GM18861 (cell line): ENCODE data around the gene OGG1.

Experiments used
- ATAC-seq: cut with Tn5 transposase; IDR thresholded peaks from one replicate; pipeline ENCODE4 v1.9.1; 2021; ENCODE audit not compliant: unreplicated experiment

The OGG1 gene

DNA sequence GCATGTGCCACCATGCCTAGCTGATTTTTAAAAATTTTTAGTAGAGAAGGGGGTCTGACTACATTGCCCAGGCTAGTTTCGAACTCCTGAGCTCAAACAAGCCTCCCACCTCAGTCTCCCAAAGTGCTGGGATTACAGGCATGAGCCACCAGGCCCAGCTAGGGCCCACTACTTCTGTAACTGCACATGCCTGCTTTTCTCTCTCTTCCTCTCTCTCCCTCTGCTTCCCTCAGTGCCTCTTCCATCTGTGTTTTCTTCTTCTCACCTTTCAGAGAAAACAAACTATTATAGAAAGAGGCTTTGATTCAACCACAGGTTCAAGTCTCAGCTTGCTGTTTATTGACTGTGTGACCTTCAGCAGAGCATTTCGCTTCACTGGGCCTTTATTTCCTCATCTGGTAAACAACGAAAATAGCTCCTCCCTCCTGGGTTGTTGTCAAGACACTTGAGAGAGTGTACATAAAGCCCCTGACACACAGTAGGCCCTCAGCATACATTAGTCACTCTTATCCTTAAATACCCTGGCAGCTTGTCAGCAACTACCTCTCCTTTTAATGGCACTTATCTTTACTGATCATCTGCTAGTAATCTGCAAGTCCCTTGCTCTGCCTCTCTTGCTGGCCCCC is 32.3 kb downstream of the OGG1 start:
- ATAC-seq, result no peak

DNA sequence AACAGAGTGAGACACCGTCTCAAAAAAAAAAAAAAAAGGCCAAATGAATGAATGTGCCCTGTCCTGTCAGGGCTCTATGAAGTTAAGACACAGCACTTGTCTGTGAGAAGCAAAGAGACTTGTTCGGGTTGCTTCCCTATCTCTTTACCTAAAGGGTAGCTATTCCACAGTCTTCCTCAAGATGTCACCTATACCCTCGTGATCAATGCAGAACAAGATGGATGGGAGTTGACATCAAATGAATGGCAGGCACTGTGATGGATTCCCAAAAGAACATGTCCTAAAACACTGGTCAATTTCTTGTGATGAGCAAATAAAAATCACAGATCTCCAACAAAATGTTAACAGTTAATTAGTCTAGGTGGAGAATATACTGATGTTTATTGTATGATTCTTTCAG is 33.0 kb downstream of the OGG1 start:
- ATAC-seq, result no peak

- no peak for ATAC-seq
Measured at GRCh38 chr3:9783954-9784353, 34.2 kb downstream of the OGG1 start.

GRCh38 chr3:9784965-9785364 is 35.2 kb downstream of the OGG1 start:
- no peak for ATAC-seq

DNA sequence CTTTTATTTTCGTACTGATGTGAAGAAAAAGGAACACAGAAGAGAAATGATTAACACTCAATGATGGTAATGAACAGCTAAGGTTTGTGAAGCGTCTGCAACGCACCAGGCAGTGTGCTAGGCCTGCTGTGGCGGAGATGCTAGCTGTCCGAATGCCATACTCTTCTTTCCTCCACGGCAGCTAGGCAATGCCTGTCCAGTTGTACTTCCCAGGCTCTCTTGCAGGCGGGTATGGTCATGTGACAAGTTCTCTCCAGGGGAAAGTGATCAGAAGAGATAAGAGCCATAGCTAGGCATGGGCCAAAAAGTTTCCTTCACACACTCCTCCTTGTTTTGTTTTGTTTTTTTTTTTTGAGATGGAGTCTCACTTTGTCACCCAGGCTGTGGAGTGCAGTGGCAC is 35.9 kb downstream of the OGG1 start:
- no peak for ATAC-seq

DNA sequence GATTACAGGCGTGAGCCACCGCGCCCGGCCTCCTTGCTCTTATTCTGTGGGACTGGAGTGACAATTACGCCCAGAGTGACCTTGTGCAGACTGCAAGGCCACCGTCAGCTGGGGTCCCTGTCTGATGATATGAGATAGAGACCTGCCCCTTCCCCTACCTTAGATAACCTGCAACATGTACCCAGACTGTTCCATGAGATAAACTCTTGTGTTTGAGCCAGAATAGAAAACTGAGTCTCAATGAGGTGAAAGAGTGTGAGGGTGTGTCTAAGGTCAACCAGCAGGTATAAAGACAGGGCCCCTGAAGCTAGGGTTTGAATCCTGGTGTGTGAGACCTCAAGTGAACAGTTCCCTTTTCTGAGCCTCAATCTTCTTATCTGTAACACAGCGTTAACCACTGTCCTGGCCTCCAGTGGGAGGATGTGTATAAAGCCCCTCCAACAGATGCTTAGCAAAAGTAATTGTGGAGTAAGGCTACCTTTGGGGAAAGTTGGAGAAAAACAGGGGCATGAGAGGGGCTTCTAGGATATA is 36.5 kb downstream of the OGG1 start:
- ATAC-seq, result no peak

DNA sequence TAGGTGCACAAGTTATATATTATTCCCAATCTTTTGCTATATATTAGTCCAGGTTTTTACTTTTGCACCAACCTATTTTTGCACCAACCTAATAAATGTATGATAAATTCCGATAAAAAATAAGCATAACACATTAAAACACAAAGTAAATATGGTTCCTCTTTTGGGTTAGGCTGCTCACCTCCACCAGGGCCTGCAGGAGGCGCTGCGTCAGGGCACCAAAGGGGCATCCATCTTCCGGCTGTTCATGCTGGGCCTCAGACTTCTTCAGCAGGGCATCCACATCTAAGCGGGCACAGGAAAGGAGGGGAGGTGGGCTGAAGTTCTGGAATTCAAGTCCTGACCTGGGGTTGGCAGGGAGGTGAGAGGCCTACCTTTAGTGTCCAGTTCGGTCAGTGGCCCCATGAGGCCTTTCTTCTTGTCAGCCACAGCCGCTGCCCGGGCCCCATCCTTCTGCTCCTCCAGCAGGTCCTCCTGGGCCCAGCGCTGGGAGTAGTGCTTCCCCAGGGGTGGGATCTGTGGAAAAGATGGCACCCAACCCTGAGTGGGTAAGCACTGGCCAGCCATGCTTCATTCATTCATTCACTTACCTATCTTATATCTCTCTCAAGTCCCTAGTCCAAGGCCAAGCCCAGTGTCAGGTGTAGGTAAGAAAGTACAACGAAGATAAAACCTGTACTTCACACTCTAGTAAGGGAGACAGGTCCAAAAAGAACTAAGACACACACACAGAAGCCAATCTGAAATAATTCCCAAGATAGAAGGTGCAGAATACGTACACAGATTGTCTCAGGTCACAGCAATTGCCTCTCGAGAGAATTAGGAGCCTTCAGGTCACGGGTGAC is 37.3 kb downstream of the OGG1 start:
- no peak for ATAC-seq

DNA sequence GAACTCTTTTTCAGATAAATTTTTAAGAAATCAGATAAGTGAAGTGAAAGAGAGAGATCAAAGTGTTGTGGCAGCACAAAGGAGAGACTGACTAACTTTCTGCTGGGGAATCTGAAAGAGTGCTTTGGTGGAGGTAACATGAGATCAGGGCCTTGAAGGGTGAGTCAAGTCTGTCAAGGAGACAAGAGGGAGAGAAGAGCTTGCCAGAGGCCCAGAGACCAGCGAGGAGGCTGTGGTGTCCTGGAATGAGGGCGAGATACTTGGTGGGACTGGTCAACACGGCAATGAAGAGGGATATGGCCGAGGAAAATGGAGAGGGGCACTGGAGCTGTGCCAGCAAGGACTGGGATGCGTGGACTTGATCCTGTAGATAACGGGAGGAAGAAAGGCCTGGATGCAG is 38.0 kb downstream of the OGG1 start:
- no peak for ATAC-seq

DNA sequence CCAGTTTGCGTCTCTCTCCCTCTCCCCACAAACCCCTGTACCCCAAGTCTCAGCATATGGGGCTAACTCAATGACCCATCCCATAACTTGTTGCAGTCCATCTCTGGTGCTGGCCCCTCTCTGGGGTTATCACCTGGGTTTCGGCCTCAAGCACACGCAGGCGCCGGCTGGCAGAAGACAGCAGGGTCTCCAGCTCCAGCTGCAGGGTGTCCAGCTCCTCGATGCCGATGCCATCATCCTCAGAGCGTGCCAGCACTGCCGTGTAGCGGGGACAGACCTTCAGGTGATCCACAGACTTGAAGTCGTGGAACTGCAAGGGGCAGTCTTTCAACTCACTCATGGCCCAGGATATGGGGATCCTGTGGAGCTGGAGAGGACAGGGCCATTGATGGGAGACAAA is 41.4 kb downstream of the OGG1 start:
- ATAC-seq, result no peak

- ATAC-seq, result no peak
Measured at GRCh38 chr3:9791790-9792404, 42.1 kb downstream of the OGG1 start.

DNA sequence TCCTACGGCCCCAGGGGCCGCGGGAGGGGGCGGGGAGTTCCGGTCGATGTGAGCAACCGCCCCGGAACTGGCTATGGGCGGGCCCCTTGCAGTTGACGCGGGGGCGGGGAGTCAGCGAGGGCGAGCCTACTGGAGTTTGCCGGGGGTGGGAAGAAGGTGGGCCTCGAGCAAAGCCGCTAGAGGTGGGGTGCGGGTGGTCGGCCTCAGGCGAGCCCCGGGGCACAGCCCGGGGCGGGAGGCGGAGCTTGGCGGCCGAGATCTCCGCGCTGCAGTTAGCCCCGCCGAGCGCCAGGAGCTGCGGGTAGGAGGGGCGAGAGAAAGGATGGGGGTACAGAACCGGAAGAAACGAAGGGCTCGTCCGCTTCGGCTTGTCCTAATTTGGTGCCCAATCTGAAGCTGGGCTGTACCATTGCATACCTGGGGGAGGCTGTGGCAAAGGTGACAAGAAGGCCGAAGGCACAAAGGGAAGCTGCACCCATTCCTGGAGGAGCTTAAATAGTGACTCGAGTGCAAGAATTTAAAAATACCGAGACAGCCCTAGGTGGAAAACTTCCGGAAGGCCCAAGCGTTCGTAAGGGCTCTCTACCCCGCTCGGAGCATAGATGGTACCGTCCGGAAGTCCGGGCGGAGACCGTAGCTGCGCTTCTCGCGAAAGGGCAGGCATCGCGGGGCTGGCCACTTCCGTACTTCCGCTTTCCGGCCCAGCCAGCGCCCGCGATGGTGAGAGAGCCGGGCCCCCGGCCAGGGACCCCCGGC is 42.8 kb downstream of the OGG1 start, which contains the start of the genes ARPC4 and TADA3:
TSS of gene ARPC4 (plus strand) at position 678 of the 756 bp plus-strand sequence. CDS start at position 718, 40 bp downstream.
TSS of gene TADA3 (minus strand) at position 69 of the 756 bp plus-strand sequence. CDS start 1,007 bp downstream, outside the sequence.
- ATAC-seq, result peak; percentile 73

GRCh38 chr3:9793161-9793781 is 43.5 kb downstream of the OGG1 start:
- no peak for ATAC-seq

- no peak for ATAC-seq
Measured at GRCh38 chr3:9794400-9794799, 44.6 kb downstream of the OGG1 start.

- ATAC-seq, result no peak
Measured at GRCh38 chr3:9795207-9795606, 45.5 kb downstream of the OGG1 start.

- ATAC-seq, result no peak
Measured at GRCh38 chr3:9797196-9797945, 47.6 kb downstream of the OGG1 start.

DNA sequence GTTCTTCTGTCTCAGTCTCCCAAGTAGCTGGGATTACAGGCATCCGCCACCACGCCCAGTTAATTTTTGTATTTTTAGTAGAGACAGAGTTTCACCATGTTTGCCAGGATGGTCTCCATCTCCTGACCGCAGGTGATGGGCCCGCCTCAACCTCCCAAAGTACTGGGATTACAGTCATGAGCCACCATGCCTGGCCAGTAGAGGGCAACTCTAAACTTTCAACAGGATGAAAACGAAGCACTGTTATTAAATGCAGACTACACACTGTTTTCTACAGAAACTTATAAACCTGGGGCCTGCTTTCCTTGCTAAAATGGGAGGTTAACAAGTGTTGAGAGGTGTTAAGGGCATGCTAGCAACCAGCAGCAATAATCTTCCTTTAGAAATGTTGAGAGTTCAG is 50.8 kb downstream of the OGG1 start:
- ATAC-seq, result no peak

DNA sequence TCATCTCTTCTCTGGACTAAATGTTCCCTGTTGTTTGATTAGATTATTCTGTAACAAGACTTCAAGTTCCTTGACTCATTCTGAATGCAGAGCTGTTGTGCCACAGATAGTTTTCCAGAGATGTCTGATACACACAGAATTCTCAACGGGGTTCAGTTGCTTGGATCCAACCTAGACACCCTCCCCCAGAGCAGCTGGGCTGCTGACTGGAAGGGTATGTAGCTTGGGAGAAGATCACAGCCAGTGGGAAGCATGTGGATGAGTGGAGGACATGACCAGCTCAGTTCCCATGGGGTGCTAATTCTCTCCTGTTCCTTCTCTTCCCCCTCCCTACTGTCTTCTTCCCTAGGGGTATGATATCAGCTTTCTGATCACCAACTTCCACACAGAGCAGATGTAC is 53.7 kb downstream of the OGG1 start:
- no peak for ATAC-seq

GRCh38 chr3:9804996-9805395 is 55.2 kb downstream of the OGG1 start:
- no peak for ATAC-seq

DNA sequence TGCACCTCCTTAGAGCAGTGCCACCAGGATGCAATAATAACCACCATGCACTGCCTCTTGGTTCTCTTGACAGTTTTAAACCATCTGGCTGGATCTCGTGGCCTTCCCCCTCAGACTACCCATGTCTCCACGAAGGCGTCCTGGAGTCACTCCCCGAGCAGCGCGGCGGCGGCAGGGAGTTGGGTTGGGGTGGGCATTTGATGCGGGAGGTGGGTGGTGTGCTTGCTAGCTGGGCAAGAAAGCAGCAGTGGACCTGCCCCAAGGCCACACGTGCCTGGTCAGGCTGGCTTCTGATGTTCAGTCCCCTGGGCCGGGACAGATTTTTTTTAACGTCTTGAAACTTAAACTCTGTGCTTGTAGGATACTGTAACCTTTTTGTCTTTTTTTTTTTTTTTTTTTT is 56.4 kb downstream of the OGG1 start:
- no peak for ATAC-seq
